B cell (primary cell): ENCODE results near the gene TIFAB. TPM values are rescaled to one million over a fixed set of nuclear protein-coding genes. Genes with fewer than 3 reads are reported as not detected.

ENCODE experiments used
- ATAC-seq: fragments of 200-7000 bp; cut with Tn5 transposase; one replicate; pipeline ENCODE4 v1.10.0; 2021; ENCODE audit warnings: low read depth, mild to moderate bottlenecking, moderate number of reproducible peaks, moderate library complexity
- CTCF ChIA-PET: fragments of 350-600 bp; sonication (Branson Sonifier 250); formaldehyde crosslinking; loops from one replicate; lab custom pipeline; 2021; ENCODE audit warnings: antibody characterized with exemption, inconsistent platforms; lab: Charles Lee
- POLR2A ChIA-PET: fragments of 350-600 bp; sonication (Branson Sonifier 250); formaldehyde crosslinking; loops from one replicate; lab custom pipeline; 2021; ENCODE audit warnings: antibody characterized with exemption; lab: Charles Lee
- DNase-seq: peaks from one replicate; pipeline ENCODE4 v3.0.0; 2013
- H2AFZ ChIP-seq: 2 replicates; pipeline ENCODE4 v1.6.1; 2012; ENCODE audit warnings: mild to moderate bottlenecking, low read depth, low read length; ENCODE audit not compliant: insufficient read depth, poor library complexity, severe bottlenecking
- H3K27ac ChIP-seq, 2 donors: 1 replicate in 1 of 2; 2 replicates in 1 of 2; pipeline ENCODE4 v1.5.1; 2012 to 2013; ENCODE audit warnings: low read length in 2 of 2, mild to moderate bottlenecking in 2 of 2, moderate library complexity in 1 of 2
- H3K27me3 ChIP-seq, 4 experiments: fragments of 200-600 bp in 1 of 4; sonication (generic) in 1 of 4; replicated peaks in 1 of 4; 1 replicate in 2 of 4; 2 replicates in 2 of 4; pipeline versions ENCODE4 v1.6.1 to v1.7.0; 2013 to 2016; ENCODE audit warnings: low read length in 3 of 4, mild to moderate bottlenecking in 2 of 4, mixed read lengths in 1 of 4, moderate library complexity in 1 of 4; ENCODE audit not compliant: insufficient read depth in 4 of 4, control insufficient read depth in 3 of 4; ENCODE audit errors: control extremely low read depth in 1 of 4
- H3K36me3 ChIP-seq, 2 experiments: replicated peaks in 1 of 2; 1 replicate in 1 of 2; 2 replicates in 1 of 2; pipeline versions ENCODE4 v1.6.1 to v1.7.1; 2013; ENCODE audit warnings: low read length in 1 of 2; ENCODE audit not compliant: insufficient read depth in 2 of 2, control insufficient read depth in 1 of 2; ENCODE audit errors: control extremely low read depth in 1 of 2, extremely low read depth in 1 of 2
- H3K4me1 ChIP-seq, 2 donors: fragments of 200-600 bp in 1 of 2; sonication (generic) in 1 of 2; 1 replicate in 1 of 2; 2 replicates in 1 of 2; pipeline versions ENCODE4 v1.5.1 to v1.6.1; 2013 to 2017; ENCODE audit warnings: low read length in 2 of 2; ENCODE audit not compliant: control insufficient read depth in 2 of 2, insufficient read depth in 2 of 2
- H3K4me2 ChIP-seq: replicated peaks from 2 replicates; pipeline ENCODE3; 2012; ENCODE audit warnings: mild to moderate bottlenecking, low read depth, low read length; ENCODE audit not compliant: poor library complexity, severe bottlenecking
- H3K4me3 ChIP-seq, 5 experiments: fragments of 200-600 bp in 1 of 5; sonication (generic) in 1 of 5; 1 replicate in 3 of 5; 2 replicates in 2 of 5; pipeline versions ENCODE4 v1.5.1 to v1.7.0; 2011 to 2016; ENCODE audit warnings: low read length in 4 of 5, mild to moderate bottlenecking in 4 of 5, low read depth in 2 of 5, control low read depth in 1 of 5, moderate library complexity in 1 of 5; ENCODE audit not compliant: insufficient read depth in 1 of 5; ENCODE audit errors: control extremely low read depth in 1 of 5, extremely low read depth in 1 of 5
- H3K79me2 ChIP-seq: fragments of 200-600 bp; sonication (generic); one replicate; pipeline ENCODE4 v1.6.0; 2016; ENCODE audit warnings: low read length; ENCODE audit not compliant: control insufficient read depth, insufficient read depth
- H3K9ac ChIP-seq: fragments of 200-600 bp; sonication (generic); 2 replicates; pipeline ENCODE4 v1.6.1; 2017; ENCODE audit warnings: mild to moderate bottlenecking, low read length, moderate library complexity
- H3K9me3 ChIP-seq, 3 donors: one replicate each; pipeline versions ENCODE4 v1.6.1 to v1.7.1; 2013; ENCODE audit warnings: low read length in 2 of 3; ENCODE audit not compliant: control insufficient read depth in 2 of 3, insufficient read depth in 1 of 3; ENCODE audit errors: control extremely low read depth in 1 of 3
- H4K20me1 ChIP-seq: 2 replicates; pipeline ENCODE4 v1.6.0; 2012; ENCODE audit warnings: mild to moderate bottlenecking, low read length; ENCODE audit not compliant: insufficient read depth, control insufficient read depth, poor library complexity, severe bottlenecking
- H3K27ac Mint-ChIP-seq: one replicate; pipeline ENCODE4 v1.8.0; 2021; ENCODE audit warnings: mixed read lengths
- H3K27me3 Mint-ChIP-seq: one replicate; pipeline ENCODE4 v1.8.0; 2021; ENCODE audit warnings: mixed read lengths
- H3K4me1 Mint-ChIP-seq: one replicate; pipeline ENCODE4 v1.8.0; 2021; ENCODE audit warnings: mixed read lengths
- H3K4me3 Mint-ChIP-seq: one replicate; pipeline ENCODE4 v1.8.0; 2021; ENCODE audit warnings: mixed read lengths
- H3K9me3 Mint-ChIP-seq: one replicate; pipeline ENCODE4 v1.8.0; 2022; ENCODE audit warnings: mixed read lengths; ENCODE audit not compliant: insufficient read depth
- EZH2 ChIP-seq: IDR thresholded peaks from 2 replicates; pipeline ENCODE4 v1.6.1; 2012; ENCODE audit warnings: borderline replicate concordance, low read depth, mild to moderate bottlenecking, moderate library complexity, low read length; ENCODE audit not compliant: insufficient read depth, poor library complexity, severe bottlenecking
- WGBS: methylation state at CpG from one replicate; pipeline ENCODE4 v1.1.5; 2013; ENCODE audit warnings: missing lambda C conversion rate; ENCODE audit not compliant: insufficient coverage; 5-methylcytosine and 5-hydroxymethylcytosine counted together
- intact Hi-C: fragments of 100-400 bp; cut with micrococcal nuclease; formaldehyde crosslinking; loops from one replicate; pipeline ENCODE4 v1.10.0; 2022
- polyA plus RNA-seq: library from polyadenylated mRNA; depleted of rRNA; stranded (reverse); fragments of >200 nt; gene quantifications from 2 replicates; pipeline ENCODE4 v1.2.3, GENCODE V29; 2012
- total RNA-seq, 2 donors: library from RNA; stranded (reverse); fragments of 120-200 nt in 1 of 2; gene quantifications; 1 replicate in 1 of 2; 2 replicates in 1 of 2; pipeline versions ENCODE4 v1.2.3 to v1.2.4, GENCODE V29; 2013 to 2022
- TF ChIP-seq, protein P1 (sequence below): fragments of 200-600 bp; IDR thresholded peaks from one replicate; pipeline ENCODE4 v1.8.0; 2022; ENCODE audit warnings: antibody characterized with exemption, mild to moderate bottlenecking

Gene TIFAB
- total and polyA plus RNA-seq, 2 donors (not counting 1 experiment from before 2014, with no cell fraction given), result not detected

GRCh38 chr5:135467051-135467625 lies 15.0 kb upstream of the TIFAB start:
- Mint-ChIP-seq H3K4me1 (peaks cover 13% of the 10 kb centered on the region), H3K27me3 (peaks cover 56% of the 10 kb centered on the region), H3K4me3 (no peak overlapping the region), H3K9me3 (no peaks in the 10 kb centered on the region), H3K27ac (no peak overlapping the region)
- H2AFZ ChIP-seq, result no peak overlapping the region
- intact Hi-C loops, result loop anchor here (2.0 kb wide), 1 partner anchor 746 kb away; no protein-coding TSS in a partner anchor
- no peaks in the 10 kb centered on the region for H3K79me2 ChIP-seq
- H4K20me1 ChIP-seq, result no peaks in the 10 kb centered on the region
- DNase-seq, result no peak
- H3K4me2 ChIP-seq, result no peak overlapping the region
- 91% methylated on average over 6 of the region's 15 CpGs for WGBS
- TF ChIP-seq, protein P1, sequence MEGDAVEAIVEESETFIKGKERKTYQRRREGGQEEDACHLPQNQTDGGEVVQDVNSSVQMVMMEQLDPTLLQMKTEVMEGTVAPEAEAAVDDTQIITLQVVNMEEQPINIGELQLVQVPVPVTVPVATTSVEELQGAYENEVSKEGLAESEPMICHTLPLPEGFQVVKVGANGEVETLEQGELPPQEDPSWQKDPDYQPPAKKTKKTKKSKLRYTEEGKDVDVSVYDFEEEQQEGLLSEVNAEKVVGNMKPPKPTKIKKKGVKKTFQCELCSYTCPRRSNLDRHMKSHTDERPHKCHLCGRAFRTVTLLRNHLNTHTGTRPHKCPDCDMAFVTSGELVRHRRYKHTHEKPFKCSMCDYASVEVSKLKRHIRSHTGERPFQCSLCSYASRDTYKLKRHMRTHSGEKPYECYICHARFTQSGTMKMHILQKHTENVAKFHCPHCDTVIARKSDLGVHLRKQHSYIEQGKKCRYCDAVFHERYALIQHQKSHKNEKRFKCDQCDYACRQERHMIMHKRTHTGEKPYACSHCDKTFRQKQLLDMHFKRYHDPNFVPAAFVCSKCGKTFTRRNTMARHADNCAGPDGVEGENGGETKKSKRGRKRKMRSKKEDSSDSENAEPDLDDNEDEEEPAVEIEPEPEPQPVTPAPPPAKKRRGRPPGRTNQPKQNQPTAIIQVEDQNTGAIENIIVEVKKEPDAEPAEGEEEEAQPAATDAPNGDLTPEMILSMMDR, result no peak
- TF ChIP-seq EZH2, result no peak
- no peak overlapping the region for H3K9ac ChIP-seq
- no peaks in the 10 kb centered on the region for H3K9me3 ChIP-seq
- ChIA-PET CTCF (interaction anchor here (1.0 to 7.5 kb wide), 4 partner anchors 10 to 746 kb away, joined by 3 to 67 read pairs (median 9); no protein-coding TSS in a partner anchor), POLR2A (no interaction called here)
- H3K27ac ChIP-seq, result no peak overlapping the region
- H3K27me3 ChIP-seq, result peaks cover 0 to 35% (median 8%) of the 10 kb centered on the region in 4 experiments
- no peaks in the 10 kb centered on the region for H3K36me3 ChIP-seq
- no peak for ATAC-seq
- H3K4me3 ChIP-seq, result no peak overlapping the region
- H3K4me1 ChIP-seq, result peaks cover 9% of the 10 kb centered on the region in 2 donors
